Measurements from ENCODE around the gene SBNO2.
A peak's percentile ranks its signal among the peaks of the same experiment; 100 is the strongest.
"Not testable (repeated sequence)": the region's sequence is repeated elsewhere in the genome, so short reads cannot be mapped to it uniquely, and the experiment has no call there.

The SBNO2 gene

GRCh38 chr19:1118999-1119398 lies 55.1 kb downstream of the SBNO2 start:
- DNase-seq (ENCODE audit: low read depth in 2 of 2): no peak

GRCh38 chr19:1117654-1118053 lies 56.4 kb downstream of the SBNO2 start:
- DNase-seq (ENCODE audit: low read depth in 2 of 2): no peak

- no peak for DNase-seq (ENCODE audit: low read depth in 2 of 2)
Observed at GRCh38 chr19:1116726-1117581, 57.1 kb downstream of the SBNO2 start.

- DNase-seq (ENCODE audit: low read depth in 2 of 2): no peak
Observed at GRCh38 chr19:1115646-1116420, 58.2 kb downstream of the SBNO2 start.

GRCh38 chr19:1114728-1115127 lies 59.3 kb downstream of the SBNO2 start:
- DNase-seq (ENCODE audit: low read depth in 2 of 2): not testable (repeated sequence)

GRCh38 chr19:1113986-1114483 lies 60.0 kb downstream of the SBNO2 start:
- DNase-seq (ENCODE audit: low read depth in 2 of 2): no peak

- DNase-seq (ENCODE audit: low read depth in 2 of 2): peak; percentile 82 to 86
Observed at GRCh38 chr19:1113030-1113985, 60.8 kb downstream of the SBNO2 start.

- DNase-seq (ENCODE audit: low read depth in 2 of 2): no peak
Observed at GRCh38 chr19:1112268-1113029, 61.6 kb downstream of the SBNO2 start.

- DNase-seq (ENCODE audit: low read depth in 2 of 2): no peak
Observed at GRCh38 chr19:1111641-1112267, 62.3 kb downstream of the SBNO2 start.

GRCh38 chr19:1110809-1111640 lies 63.0 kb downstream of the SBNO2 start:
- no peak for DNase-seq (ENCODE audit: low read depth in 2 of 2)

- DNase-seq (ENCODE audit: low read depth in 2 of 2): no peak
Observed at GRCh38 chr19:1109697-1110671, 64.1 kb downstream of the SBNO2 start.

- DNase-seq (ENCODE audit: low read depth in 2 of 2): no peak
Observed at GRCh38 chr19:1109032-1109551, 65.0 kb downstream of the SBNO2 start.

GRCh38 chr19:1108291-1109031 lies 65.6 kb downstream of the SBNO2 start:
- no peak for DNase-seq (ENCODE audit: low read depth in 2 of 2)

GRCh38 chr19:1107661-1108261 lies 66.3 kb downstream of the SBNO2 start:
- no peak for DNase-seq (ENCODE audit: low read depth in 2 of 2)

- DNase-seq (ENCODE audit: low read depth in 2 of 2): no peak
Observed at GRCh38 chr19:1106841-1107660, 67.0 kb downstream of the SBNO2 start.
